IMR-90 (cell line): ENCODE results near the gene TTC28. TPM values are rescaled to one million over a fixed set of nuclear protein-coding genes. Genes with fewer than 3 reads are reported as not detected.

Experiments
- ATAC-seq: fragments of 200-7000 bp; cut with Tn5 transposase; 2 replicates; pipeline ENCODE4 v1.9.1; 2020; ENCODE audit warnings: low read depth, mild to moderate bottlenecking, moderate library complexity
- BruUV-seq: library from RNA; stranded (reverse); fragments of 400-500 nt; replicated peaks from 2 replicates; lab custom pipeline; 2021; lab: Mats Ljungman, UMichigan
- CTCF ChIA-PET: fragments of 300-600 bp; formaldehyde crosslinking; extraction: SDS; loops from one replicate; lab custom pipeline; 2021; ENCODE audit warnings: antibody characterized with exemption; lab: Yijun Ruan, JAX
- POLR2A ChIA-PET: fragments of 300-600 bp; sonication (Branson Sonifier 250); formaldehyde crosslinking; loops from one replicate; lab custom pipeline; 2022; ENCODE audit warnings: antibody characterized with exemption; ENCODE audit not compliant: unreplicated experiment; lab: Charles Lee
- DNase-seq: peaks from one replicate; pipeline ENCODE4 v3.0.0; 2013
- H2AFZ ChIP-seq: replicated peaks from 2 replicates; pipeline ENCODE3; 2013; ENCODE audit warnings: low read length, mild to moderate bottlenecking; ENCODE audit not compliant: poor library complexity
- H2AK5ac ChIP-seq: 2 replicates; pipeline ENCODE4 v1.6.1; 2013; ENCODE audit warnings: low read depth, low read length, inconsistent platforms
- H2AK9ac ChIP-seq: replicated peaks from 2 replicates; pipeline ENCODE3; 2013; ENCODE audit warnings: mild to moderate bottlenecking, low read depth, low read length, moderate library complexity; ENCODE audit not compliant: poor library complexity
- H2BK120ac ChIP-seq: 2 replicates; pipeline ENCODE4 v1.6.1; 2013; ENCODE audit warnings: low read depth, low read length, inconsistent platforms
- H2BK15ac ChIP-seq: 3 replicates; pipeline ENCODE4 v1.6.1; 2013; ENCODE audit warnings: low read depth, low read length, inconsistent platforms
- H2BK20ac ChIP-seq: 2 replicates; pipeline ENCODE4 v1.6.1; 2013; ENCODE audit warnings: low read depth, mild to moderate bottlenecking, inconsistent platforms, low read length, moderate library complexity
- H2BK5ac ChIP-seq: 2 replicates; pipeline ENCODE4 v1.6.1; 2013; ENCODE audit warnings: mild to moderate bottlenecking, low read depth, low read length, inconsistent platforms; ENCODE audit not compliant: poor library complexity, severe bottlenecking
- H3K14ac ChIP-seq: replicated peaks from 2 replicates; pipeline ENCODE4 v1.6.1; 2013; ENCODE audit warnings: low read depth, low read length, inconsistent platforms
- H3K18ac ChIP-seq: 2 replicates; pipeline ENCODE4 v1.6.1; 2013; ENCODE audit warnings: low read depth, low read length, control low read depth
- H3K23ac ChIP-seq: 2 replicates; pipeline ENCODE4 v1.6.1; 2013; ENCODE audit warnings: low read depth, low read length, inconsistent platforms
- H3K27ac ChIP-seq: 2 replicates; pipeline ENCODE4 v1.5.1; 2013; ENCODE audit warnings: mild to moderate bottlenecking, control low read depth, low read length; ENCODE audit not compliant: insufficient read depth
- H3K27me3 ChIP-seq: 2 replicates; pipeline ENCODE4 v1.6.1; 2013; ENCODE audit warnings: low read length; ENCODE audit not compliant: control insufficient read depth, insufficient read depth
- H3K36me3 ChIP-seq: 2 replicates; pipeline ENCODE4 v1.6.1; 2013; ENCODE audit warnings: low read length, mixed read lengths; ENCODE audit not compliant: control insufficient read depth, insufficient read depth
- H3K4ac ChIP-seq: 2 replicates; pipeline ENCODE4 v1.6.1; 2013; ENCODE audit warnings: low read depth, low read length, inconsistent platforms
- H3K4me1 ChIP-seq: 2 replicates; pipeline ENCODE4 v1.6.1; 2013; ENCODE audit warnings: low read length, mixed read lengths; ENCODE audit not compliant: control insufficient read depth, insufficient read depth
- H3K4me2 ChIP-seq: 2 replicates; pipeline ENCODE4 v1.6.1; 2013; ENCODE audit warnings: low read depth, mild to moderate bottlenecking, control low read depth, low read length, moderate library complexity
- H3K4me3 ChIP-seq: 2 replicates; pipeline ENCODE4 v1.5.1; 2013; ENCODE audit warnings: low read depth, mild to moderate bottlenecking, control low read depth, low read length, moderate library complexity; ENCODE audit not compliant: insufficient read depth
- H3K56ac ChIP-seq: 2 replicates; pipeline ENCODE4 v1.6.1; 2013; ENCODE audit warnings: low read length, inconsistent platforms; ENCODE audit not compliant: insufficient read depth; ENCODE audit errors: extremely low read depth
- H3K79me1 ChIP-seq, 2 experiments: 2 replicates each; pipeline ENCODE4 v1.6.1; 2013; ENCODE audit warnings: low read length in 2 of 2, inconsistent platforms in 1 of 2, low read depth in 1 of 2
- H3K9ac ChIP-seq: 2 replicates; pipeline ENCODE4 v1.6.1; 2013; ENCODE audit warnings: low read depth, low read length, control low read depth
- H3K9me1 ChIP-seq: 2 replicates; pipeline ENCODE4 v1.6.1; 2013; ENCODE audit warnings: low read length, inconsistent platforms; ENCODE audit not compliant: insufficient read depth
- H3K9me3 ChIP-seq: 2 replicates; pipeline ENCODE4 v1.6.1; 2013; ENCODE audit warnings: low read length; ENCODE audit not compliant: control insufficient read depth, insufficient read depth
- H4K20me1 ChIP-seq: 2 replicates; pipeline ENCODE4 v1.6.1; 2013; ENCODE audit warnings: low read length, inconsistent platforms; ENCODE audit not compliant: insufficient read depth
- H4K5ac ChIP-seq: 2 replicates; pipeline ENCODE4 v1.6.1; 2013; ENCODE audit warnings: mild to moderate bottlenecking, low read depth, low read length, control low read depth
- H4K8ac ChIP-seq, 2 experiments: 2 replicates each; pipeline ENCODE4 v1.6.1; 2013; ENCODE audit warnings: low read depth in 2 of 2, low read length in 2 of 2, control low read depth in 1 of 2, inconsistent platforms in 1 of 2
- H4K91ac ChIP-seq: 2 replicates; pipeline ENCODE4 v1.6.1; 2013; ENCODE audit warnings: low read depth, low read length, inconsistent platforms; ENCODE audit not compliant: insufficient read depth
- BHLHE40 ChIP-seq: fragments of 150-350 bp; IDR thresholded peaks from 2 replicates; pipeline ENCODE4 v1.6.1; 2016; ENCODE audit warnings: mild to moderate bottlenecking, low read depth, low read length
- WGBS, 2 experiments: methylation state at CpG; one replicate each; pipeline versions ENCODE4 v1.1.5 to v1.1.7; 2013; ENCODE audit warnings: missing lambda C conversion rate in 2 of 2; ENCODE audit not compliant: insufficient read length in 1 of 2; ENCODE audit errors: extremely low coverage in 2 of 2; 5-methylcytosine and 5-hydroxymethylcytosine counted together
- dilution Hi-C: fragments of 300-500 bp; cut with HindIII; formaldehyde crosslinking; loops from one replicate; pipeline ENCODE4 v1.14.3; 2018; ENCODE audit warnings: low sequenced_read_pairs; ENCODE audit not compliant: unreplicated experiment
- in situ Hi-C: fragments of 300-500 bp; cut with MboI; formaldehyde crosslinking; loops from 3 replicates; pipeline ENCODE4 v1.14.3; 2019; ENCODE audit warnings: low sequenced_read_pairs, inconsistent platforms, mixed read lengths
- intact Hi-C: fragments of 100-400 bp; cut with micrococcal nuclease; formaldehyde crosslinking; loops from 2 replicates; pipeline ENCODE4 v1.10.0; 2022
- polyA plus RNA-seq, 3 experiments: library from polyadenylated mRNA; depleted of rRNA; stranded (reverse); fragments of >200 nt; gene quantifications; 2 replicates each; pipeline ENCODE4 v1.2.3, GENCODE V29; 2012; ENCODE audit warnings: low replicate concordance in 1 of 3
- total RNA-seq: library from RNA; depleted of rRNA; stranded (reverse); fragments of >200 nt; gene quantifications from 2 replicates; pipeline ENCODE4 v1.2.3, GENCODE V29; 2012

Gene TTC28
- total and polyA plus RNA-seq, 2 of the 4 experiments (the other 2 are of a cell fraction) = 5.6 to 13.3 TPM

DNA sequence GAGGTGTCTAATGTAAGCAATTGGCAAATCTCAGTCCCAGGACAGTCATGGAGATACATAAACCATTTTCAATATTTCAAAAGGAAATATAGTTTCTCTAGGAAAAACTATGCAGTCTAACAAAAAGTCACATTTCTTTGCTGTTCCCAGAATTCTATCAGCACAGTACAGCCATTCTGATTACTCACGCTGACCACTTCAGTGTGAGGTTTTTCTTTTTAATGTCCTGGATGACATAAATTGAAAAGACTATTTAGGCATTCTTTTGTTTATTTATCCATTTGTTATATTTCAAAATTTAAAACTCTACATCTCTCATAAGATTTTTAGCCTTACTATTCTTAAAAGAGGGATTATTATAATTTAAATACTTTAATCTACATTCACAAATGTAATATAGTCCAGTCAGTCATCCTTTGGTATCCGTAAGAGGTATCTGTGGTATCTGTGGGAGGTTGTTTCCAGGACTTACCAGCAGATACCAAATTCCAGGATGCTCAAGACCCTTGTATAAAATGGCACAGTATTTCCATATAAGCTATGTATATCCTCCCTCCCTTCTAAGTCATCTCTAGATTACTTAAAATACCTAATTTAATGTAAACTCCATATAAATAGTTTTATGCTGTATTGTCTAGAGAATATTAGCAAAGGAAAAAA lies 429.5 kb downstream of the TTC28 start:
- H3K27ac ChIP-seq = no peak overlapping the region
- H2BK120ac ChIP-seq = no peak overlapping the region
- dilution Hi-C loops = no loop called here
- H4K5ac ChIP-seq = no peak overlapping the region
- 0 out of 2 replicates have a peak, but pooled peaks cover 1% of the 10 kb centered on the region for H3K36me3 ChIP-seq
- no peak overlapping the region for H2BK5ac ChIP-seq
- no peaks in the 10 kb centered on the region for H4K20me1 ChIP-seq
- peaks cover 7% of the 10 kb centered on the region; the same call in 1 of the 2 replicates for H3K4me1 ChIP-seq
- ATAC-seq (no peak), DNase-seq (no peak)
- H4K8ac ChIP-seq = no peak overlapping the region
- ChIA-PET CTCF (no interaction called here), POLR2A (no interaction called here)
- H3K14ac ChIP-seq = no peak overlapping the region
- H3K4ac ChIP-seq = no peak overlapping the region
- 0 out of 4 replicates have a peak, but pooled peaks cover 0 to 3% of the 10 kb centered on the region in 2 experiments for H3K79me1 ChIP-seq
- no peak overlapping the region for H3K23ac ChIP-seq
- H2BK15ac ChIP-seq = no peak overlapping the region
- no peak overlapping the region for H2BK20ac ChIP-seq
- H2AK5ac ChIP-seq = no peak overlapping the region
- no peak overlapping the region for H3K18ac ChIP-seq
- H2AK9ac ChIP-seq = no peak overlapping the region
- BruUV-seq = no TSS peak
- no peak overlapping the region for H3K4me2 ChIP-seq
- H3K27me3 ChIP-seq = no peaks in the 10 kb centered on the region
- intact Hi-C loops = loop anchor here (10.0 kb wide), 1 partner anchor 345 kb away; no protein-coding TSS in a partner anchor
- no peak overlapping the region for H4K91ac ChIP-seq
- no CpG with 5 or more reads among the region's 2 CpGs for WGBS, 2 experiments
- in situ Hi-C loops = no loop called here
- H3K9me3 ChIP-seq = no peaks in the 10 kb centered on the region
- H3K56ac ChIP-seq = no peak overlapping the region
- H3K9me1 ChIP-seq = peaks cover 7% of the 10 kb centered on the region
- TF ChIP-seq BHLHE40 = no peak
- no peak overlapping the region for H2AFZ ChIP-seq
- H3K9ac ChIP-seq = no peak overlapping the region
- H3K4me3 ChIP-seq = no peak overlapping the region
